Activated T-cell treated with anti-CD3 and anti-CD28 coated beads for 4 hours (primary cell): ENCODE data around the gene UBR3.
"Not testable (repeated sequence)": the region's sequence is repeated elsewhere in the genome, so short reads cannot be mapped to it uniquely, and the experiment has no call there.

Experiments
- DNase-seq: peaks from one replicate; pipeline ENCODE4 v3.0.0-alpha.2; 2020

Gene UBR3

DNA sequence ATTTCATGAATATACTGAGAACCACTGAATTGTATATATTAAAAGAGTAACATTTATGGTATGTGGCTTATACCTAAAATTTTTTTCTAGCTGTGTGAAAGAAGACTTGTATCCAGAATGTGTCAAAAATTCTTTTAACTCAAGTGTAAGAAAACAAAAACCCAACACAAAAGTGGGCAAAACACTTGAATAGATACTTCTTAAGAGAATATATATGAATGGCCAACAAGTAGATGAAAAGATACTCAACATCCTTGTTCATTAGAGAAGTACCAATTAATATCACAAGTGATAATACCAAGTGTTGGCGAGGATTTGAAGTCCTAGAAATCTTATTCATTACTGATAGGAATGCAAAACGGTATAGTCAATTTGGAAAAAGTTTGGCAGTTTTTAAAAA is 243.5 kb downstream of the UBR3 start:
- no peak for DNase-seq

DNA sequence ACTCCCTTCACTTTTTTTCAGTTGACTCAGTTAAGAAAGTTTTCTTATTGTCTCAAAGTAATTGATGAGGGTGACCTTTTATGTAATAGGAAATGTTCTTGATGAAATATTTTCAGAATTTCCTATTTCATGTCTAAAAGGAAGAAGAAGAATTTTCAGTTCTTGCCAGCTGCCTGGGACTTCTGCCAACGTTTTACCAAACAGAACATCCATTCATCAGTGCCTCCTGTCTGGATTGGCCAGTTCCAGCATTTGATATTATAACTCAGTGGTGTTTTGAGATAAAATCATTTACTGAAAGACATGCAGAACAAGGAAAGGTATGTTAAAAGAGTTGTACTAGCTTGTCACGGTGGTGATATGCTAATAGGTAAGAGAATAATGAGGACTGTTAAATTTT is 246.0 kb downstream of the UBR3 start:
- no peak for DNase-seq

DNA sequence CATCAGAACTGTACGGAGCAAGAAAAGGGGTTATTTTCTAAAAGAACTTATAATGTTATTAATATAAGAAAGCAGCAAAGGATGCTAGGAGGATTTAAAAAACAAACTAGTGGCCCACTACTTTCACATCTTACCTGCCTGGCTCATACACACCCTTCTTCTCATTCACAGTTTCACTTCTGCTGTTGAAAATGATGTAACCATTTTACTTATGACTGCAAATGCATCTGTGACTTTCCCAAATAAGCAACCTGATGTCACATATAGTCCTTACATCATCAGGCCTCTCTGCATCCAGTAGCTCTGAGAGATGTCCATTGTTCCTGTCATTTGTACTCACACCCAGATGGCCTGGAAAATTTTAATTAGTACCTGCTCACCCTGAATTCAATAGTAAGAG is 248.9 kb downstream of the UBR3 start:
- no peak for DNase-seq

DNA sequence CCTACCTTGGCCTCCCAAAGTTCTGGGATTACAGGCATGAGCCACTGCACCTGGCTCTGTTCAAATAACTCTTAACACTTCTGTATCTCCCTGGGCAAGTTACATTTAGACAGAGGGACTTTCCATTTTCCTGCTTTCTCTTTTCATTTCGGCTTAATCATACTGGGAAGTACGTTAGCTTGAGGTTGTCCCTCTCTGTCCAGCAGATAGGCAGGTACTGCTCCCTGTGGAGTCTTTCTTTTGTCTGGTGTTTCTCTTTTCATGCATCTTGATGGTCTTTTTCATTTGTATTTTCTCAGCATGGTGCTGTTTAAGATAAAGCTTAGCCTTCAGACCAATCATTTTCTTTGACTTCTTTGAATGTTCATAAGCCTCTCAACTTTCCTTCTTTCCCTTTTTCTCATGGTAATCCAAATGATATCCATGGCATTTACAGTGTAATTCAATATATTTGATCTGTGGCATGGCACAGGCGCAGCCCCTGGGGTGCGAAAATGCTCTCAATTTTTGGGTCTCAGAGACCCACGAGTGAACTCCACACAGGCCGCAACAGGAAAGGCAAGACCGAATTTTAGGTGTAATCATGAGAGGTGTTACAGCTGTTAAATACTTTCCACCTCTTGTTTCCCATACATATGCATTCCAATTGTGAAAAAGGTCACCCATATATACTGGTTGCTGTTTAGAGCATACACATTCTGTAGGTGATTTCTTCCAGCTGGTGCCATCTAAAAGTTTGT is 250.7 kb downstream of the UBR3 start:
- no peak for DNase-seq

DNA sequence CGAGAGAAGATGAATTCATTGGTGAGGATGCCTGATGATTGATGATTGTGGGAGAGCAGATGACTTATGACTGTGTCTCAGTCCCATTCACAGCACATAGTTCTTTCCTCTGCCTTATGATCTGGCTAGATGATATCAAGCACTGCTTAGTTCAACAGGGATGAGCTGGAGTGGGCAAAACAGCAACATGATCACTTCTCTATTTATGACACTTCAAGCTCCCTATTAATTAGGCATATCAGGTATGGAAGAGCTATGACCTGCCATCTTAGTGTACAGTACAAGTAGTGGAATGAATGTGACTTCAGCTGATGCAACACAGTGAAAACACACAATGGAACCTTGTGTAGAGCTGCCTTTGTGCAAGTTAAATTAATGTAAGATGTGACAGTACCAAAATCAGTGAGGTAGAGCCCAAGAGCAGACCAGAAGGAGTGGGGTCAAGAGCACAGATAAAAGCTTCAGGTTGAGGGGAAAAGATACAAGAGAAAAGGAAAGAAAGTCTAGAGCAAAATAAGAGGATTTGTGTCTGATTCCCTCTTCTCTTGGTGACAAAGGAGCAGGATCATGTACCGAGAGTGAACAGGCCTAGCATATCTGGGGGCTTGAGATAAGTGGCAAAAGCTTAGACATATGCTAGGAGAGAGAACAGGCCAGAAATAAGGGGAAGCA is 257.7 kb downstream of the UBR3 start:
- DNase-seq = no peak

DNA sequence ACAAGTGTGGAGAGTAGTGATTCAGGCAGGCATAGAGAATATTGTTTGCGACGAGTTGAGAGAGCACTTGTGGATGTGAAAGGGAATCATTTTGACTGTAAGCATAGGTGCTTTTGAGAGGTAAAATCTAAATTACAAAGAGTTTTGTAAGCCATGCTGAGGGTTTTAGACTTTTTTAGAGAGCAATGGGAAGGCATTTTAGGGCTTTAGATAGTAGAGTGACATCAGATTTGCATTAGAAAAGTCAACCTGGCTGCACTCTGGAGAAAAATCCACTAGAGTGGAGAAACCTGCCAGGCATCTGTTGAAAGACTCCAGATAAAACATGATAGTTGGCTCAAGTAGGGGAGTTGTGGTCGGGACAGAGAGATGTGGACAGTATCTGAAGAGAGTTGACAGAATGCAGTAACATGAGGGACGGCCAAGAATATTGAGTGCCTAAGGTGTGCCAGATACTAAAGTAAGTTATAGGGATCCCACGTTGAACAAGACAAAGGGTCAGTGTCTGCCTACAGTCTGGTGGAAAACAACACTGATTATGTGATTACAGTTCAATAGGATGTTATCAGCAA is 258.9 kb downstream of the UBR3 start:
- no peak for DNase-seq

DNA sequence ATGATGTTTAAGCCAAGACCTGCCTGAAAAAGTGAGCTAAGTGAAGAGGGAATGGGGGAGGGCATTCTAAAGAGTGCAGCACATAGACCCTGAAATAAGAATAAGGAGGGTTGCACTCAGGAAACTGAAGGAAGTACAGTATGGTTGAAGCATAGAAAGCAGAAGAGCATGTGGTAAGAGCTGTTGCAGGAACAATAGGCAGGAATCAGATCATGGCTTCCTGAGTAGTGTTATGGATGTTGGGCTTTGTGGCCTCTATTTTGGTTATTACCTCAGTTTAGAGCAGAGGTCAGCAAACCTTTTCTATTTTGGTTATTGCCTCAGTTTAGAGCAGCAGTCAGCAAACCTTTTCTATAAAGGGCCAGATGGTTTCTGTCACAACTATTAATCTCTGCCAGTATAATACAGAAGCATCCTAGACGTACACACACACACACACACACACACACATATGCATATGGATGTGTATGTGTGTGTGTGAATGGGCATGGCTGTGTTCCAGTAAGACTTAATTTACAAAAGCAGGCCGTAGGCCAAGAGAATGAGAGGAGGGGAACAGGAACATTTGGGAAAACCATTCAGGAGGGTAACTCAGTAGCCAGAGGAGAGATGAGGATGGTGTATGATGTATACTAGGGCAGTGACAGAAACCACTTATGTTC is 259.6 kb downstream of the UBR3 start:
- no peak for DNase-seq

DNA sequence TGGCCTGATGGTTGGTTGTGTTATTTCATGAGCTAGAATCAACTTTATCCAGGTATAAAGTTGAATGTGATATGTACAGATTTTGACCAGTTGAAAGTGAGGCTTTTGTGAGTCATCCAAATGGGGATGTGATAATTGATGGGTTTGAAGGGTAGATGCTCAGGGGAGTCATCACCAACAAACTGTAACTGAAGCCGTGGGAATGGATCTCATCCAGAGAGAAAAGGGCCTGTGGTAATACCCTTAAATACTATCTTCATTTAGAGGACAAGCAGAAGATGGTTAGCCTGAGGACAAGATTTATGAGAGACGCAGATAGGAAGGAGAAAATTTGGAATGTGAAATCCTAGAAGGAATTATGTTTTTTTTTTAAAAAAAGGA is 260.1 kb downstream of the UBR3 start:
- DNase-seq = no peak

DNA sequence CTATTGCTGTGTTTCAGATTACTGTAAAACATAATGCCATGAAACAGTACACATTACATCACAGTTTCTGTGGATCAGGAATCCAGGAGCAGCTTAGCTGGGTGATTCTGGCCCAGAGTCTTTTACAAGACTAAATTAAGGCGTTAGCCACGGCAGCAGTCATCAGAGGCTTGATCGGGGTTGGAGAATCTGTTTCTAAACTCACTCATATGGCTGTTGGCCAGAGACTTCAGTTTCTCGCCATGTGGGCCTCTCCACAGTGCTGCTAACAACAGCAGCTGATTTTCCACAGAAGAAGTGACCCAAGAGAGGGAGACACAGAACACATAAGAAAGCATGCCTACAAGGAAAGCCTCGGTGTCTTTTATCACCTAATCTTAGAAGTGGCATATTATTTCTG is 261.5 kb downstream of the UBR3 start:
- no peak for DNase-seq

DNA sequence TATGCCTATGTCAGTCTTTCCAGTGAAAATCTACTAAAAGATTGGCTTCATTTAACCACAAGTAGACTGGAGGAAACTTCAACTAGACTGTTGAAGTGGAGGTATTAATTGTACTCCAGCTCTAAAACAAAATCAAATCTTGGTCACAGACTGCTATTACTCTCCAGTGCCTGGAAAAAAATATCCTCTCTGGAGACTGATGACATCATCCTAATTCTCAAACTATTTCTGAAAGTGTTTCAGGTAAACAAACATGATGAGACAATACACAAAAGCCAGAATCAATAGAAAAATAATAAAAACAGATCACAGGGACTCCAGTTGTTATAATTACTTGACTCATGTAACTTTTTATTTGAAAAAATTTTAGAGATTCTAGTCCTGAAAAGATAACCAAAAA is 263.0 kb downstream of the UBR3 start:
- DNase-seq = no peak

DNA sequence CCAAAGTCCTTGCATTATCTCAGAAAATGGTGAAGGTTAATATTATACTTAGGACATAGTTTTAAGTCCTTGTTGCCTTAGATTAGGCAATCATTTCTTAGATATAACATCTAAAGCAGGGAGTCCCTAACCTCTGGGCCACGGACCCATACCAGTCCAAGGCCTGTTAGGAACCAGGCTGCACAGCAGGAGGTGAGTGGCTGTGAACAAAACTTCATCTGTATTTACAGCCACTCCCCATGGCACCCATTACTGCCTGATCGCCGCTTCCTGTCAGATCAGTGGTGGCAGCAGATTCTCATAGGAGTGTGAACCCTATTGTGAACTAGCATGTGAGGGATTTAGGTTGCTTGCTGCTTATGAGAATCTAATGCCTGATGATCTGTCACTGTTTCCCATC is 264.2 kb downstream of the UBR3 start:
- DNase-seq = no peak

DNA sequence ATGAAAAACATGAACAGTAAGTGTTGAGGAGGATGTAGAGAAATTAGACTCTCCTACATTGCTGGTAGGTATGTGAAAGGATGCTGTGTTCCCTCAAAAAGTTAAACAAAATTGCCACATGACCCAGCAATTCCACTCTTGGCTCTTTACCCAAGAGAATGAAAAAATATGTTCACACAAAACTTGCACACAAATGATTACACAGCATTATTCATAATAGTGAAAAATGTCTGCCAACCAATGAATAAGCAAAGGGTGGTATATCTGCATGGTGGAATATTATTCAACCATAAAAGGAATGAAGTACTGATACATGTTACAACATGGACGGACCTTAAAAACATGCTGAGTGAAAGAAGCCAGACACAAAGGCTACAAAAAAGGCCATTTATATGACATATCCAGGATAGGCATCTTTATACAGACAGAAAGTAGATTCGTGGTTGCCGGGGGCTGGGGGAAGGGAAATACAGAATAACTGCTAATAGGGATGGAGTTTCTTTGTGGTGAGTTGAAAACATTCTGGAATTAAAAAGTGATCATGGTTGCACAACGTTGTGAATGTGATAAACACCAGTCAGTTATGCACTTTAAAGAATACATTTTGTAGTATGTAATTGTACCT is 265.3 kb downstream of the UBR3 start:
- no peak for DNase-seq

DNA sequence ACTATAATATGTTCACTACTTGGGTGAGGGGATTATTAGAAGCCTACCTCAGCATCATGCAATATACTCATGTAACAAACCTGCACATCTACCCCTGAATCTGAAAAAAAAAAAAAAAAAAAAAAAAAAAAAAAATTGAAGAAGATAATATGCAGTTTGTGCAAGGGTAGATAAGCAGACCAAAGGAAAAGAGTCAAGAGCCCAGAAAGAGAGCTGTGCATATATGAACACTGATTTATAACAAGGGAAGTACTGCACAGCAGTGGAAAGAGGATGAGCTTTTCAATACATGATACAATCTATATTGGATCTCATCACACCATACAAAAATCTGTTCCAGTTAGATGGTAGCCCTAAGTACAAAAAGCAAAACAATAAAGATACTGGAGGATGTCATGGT is 268.1 kb downstream of the UBR3 start:
- no peak for DNase-seq

DNA sequence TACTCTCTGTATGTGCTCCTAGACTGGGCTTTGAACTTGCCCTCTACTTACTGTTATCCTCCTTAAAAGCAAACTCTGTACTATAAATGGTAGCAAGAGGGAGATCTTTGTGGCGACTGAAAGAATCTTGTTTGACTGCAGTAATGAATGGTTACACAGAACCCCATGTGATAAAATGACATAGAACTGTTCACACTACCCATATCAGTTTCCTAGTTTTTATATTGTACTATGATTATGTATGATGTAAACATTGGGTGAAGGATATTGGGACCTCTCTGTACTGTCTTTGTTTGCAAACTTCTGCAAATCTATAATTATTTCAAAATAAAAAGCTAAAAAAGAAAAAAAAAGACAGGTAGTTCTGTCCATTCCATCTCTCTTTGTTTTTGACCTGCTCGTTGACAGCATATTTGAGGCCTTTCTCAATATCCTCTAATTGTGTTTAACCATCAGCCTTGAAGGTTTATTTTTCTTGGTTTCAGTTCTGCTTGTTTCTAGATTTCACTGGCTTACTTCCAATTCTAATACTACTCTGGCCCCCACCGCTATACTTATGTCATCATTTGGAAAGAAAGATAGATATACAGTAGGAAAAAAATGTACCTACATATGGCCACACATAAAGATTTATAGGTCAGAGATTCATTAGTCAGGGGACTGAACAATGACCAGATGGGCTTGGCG is 271.5 kb downstream of the UBR3 start:
- DNase-seq = no peak

DNA sequence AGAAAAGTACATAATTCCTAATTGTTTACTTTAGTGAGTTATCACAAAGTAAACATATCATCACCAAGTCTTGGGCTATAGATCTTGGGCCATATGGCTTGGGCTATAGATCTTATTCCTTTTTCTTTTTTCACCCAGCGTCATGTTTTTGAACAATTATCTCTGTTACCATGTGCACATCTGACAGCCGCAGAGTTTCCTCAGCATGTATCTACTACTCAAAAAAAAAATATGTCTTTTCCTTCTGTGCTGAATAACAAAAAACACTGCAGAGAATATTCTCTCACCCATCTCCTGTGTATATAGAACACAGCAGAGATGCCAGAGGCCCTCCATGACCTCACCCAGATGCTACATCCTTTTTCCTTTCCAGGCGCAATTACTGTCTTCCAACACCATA is 274.5 kb downstream of the UBR3 start:
- no peak for DNase-seq

DNA sequence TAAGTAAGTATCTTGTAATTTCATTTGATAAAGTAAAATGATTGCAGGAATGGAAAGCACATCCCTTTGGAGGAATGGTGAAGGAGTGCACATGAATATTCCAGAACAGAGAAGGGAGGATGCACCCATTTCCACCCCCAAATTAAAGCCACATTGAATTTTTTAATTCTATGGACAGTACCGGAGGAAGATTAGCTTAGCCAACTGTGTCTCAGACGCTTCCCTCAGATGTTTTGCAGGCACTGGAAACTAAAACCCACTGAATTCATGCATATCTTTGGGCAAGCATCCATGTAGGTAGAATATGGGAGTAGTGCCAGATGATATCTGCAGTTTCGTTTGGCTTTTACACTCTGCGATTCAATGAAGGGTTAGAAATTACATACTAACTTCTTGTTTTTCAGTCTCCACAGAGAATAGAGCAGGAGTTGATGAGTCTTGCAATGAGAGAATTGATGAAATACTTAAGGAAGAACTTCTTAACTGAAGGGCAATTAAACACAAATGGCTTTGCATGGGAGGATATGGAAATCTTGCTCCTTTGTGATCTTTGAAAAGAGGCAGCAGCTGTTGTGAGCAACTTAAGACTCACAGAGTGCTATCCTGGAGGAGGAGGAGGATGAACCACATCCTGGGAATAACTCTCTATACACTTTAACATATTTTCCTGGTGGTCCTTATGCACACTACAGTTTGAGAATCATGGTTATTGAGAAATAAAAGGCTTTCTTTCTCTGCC is 279.0 kb downstream of the UBR3 start:
- no peak for DNase-seq

DNA sequence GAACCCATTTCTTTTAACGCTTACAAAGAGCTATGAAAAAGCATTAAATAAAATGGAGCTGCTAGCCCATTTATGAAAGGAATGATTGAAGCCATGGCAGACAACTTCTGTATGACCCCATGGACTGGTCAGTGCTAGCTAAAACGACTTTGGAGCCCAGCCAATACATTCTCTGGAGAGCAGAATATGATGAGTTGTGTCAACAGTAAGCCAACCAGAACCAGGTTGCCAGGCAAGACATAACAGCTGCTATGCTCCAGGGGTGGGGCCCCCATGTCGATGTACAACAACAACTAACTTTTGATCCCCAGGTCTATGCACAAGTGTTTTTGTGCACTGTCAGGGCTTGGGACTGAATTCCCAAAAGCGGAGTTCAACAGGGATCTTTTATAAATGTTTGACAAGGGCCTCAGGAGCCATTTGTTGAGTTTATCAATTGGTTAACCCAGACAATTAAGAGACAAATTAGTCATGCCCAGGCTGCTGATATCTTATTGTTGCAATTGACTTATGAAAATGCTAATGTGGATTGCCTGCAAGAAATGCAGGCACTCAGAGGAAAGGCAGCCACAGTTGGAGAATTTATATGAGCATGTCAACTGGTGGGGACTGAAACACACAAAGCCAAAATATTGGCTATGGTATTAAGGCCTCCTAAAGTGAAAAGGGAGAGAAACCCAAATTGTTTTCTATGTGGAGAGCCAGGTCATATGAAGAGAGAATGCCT is 286.1 kb downstream of the UBR3 start:
- DNase-seq = no peak

DNA sequence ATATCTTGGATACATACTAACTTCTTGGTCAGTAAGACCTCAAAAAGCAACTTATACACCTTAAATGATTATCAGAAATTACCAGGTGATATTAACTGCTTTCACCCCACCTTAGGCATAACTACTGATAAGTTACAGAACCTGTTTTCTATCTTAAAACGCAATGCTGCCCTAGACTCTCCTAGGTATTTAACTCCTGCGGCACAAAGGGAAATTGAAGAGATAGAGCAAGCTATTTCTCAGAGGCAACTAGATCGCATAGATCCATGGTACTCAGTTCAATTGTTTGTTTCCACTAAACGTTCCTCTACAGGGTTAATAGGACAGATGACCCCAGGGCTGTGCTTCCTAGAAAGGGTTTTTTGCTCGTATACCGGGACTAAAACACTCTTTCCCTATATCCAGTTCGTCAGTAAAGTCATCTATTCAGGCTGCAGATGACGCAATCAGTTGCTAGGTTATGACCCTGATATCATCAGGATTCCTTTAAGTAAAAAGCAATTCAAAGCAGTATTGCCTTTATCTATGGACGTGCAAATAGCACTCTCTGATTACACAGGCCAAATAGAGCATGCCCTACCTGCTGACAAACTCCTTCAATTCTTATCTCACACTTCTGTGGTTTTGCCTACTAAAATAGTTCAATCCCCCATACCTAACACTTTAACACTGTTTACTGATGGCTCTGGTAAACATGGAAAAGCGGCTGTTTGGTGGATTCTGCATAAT is 288.4 kb downstream of the UBR3 start:
- no peak for DNase-seq

DNA sequence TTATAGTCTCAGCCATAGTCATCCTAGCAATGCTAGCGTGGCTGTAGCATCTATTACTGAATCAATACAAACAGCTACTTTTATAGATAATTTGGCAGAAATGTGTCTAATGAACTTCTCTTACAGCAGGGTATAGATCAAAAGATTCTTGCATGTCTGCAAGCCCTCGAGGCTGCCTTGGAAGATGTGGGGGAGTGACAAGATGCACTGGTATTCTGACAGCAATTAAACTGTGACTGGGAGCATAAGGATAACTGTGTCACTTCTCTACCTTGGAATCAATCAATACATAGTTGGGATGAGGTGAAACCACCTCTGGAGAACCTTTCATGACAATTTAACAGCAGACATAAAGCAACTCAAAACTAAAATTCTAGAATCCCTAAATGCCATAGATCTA is 291.4 kb downstream of the UBR3 start:
- DNase-seq = no peak

DNA sequence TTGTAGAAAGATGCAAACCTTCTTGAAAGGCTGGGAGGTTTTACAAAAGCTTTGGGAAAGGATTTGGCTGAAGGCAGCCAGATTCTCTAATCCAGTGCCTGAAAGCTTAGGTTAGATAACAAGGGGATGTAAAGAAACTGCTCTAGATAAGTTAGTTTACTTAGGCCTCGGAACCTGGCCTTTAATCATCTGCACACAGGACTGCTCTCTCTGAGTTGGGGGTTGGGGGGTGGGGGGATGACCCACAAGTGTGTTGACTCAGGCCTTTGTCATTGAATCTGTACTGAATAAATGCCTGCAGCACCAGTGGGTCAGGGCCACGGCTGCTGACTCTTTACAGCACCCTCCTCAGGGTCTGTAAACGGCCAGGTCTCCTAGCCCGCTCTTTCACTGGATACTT is 292.1 kb downstream of the UBR3 start:
- not testable (repeated sequence) for DNase-seq

DNA sequence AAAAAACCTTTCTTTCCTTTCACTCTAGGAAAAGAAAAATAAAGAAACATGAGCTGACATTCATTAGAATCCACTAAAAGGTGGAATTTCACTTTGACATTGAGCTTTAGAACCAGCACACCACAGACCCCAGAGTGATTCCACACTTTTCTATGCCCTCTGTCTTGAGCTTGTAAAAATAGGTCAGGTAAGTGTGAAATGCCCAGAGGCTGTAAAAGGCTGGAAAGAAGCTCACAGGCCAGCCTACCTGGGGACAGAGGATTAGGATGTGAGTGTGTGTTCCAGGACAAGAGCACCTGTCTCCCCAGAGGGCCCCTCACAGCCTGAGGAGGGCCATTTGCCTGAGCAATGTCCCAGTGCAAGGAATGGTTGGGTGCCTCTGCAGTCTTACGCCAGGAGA is 294.4 kb downstream of the UBR3 start:
- DNase-seq = no peak
